OCI-M2 (cell line): ENCODE data around the gene ALDH8A1.

ENCODE experiments used
- DNase-seq: peaks from one replicate; lab custom pipeline; 2025; ENCODE audit not compliant: unreplicated experiment; lab: John Stamatoyannopoulos, UW

Gene ALDH8A1

GRCh38 chr6:134949927-134950326 lies at the start of gene ALDH8A1:
ALDH8A1 (minus strand) TSS chr6:134950101; CDS start chr6:134950053, 48 bp downstream.
- no peak for DNase-seq

GRCh38 chr6:134999107-134999506 lies 49.2 kb upstream of the ALDH8A1 start:
- no peak for DNase-seq

- DNase-seq, result no peak
Measured at GRCh38 chr6:134997133-134997995, 47.5 kb upstream of the ALDH8A1 start.

- DNase-seq, result no peak
Measured at GRCh38 chr6:134995536-134995935, 45.6 kb upstream of the ALDH8A1 start.

GRCh38 chr6:134994431-134994830 lies 44.5 kb upstream of the ALDH8A1 start:
- DNase-seq, result no peak

GRCh38 chr6:134992155-134992554 lies 42.3 kb upstream of the ALDH8A1 start:
- DNase-seq, result no peak

- DNase-seq, result no peak
Measured at GRCh38 chr6:134990262-134990661, 40.4 kb upstream of the ALDH8A1 start.

GRCh38 chr6:134984821-134985220 lies 34.9 kb upstream of the ALDH8A1 start:
- no peak for DNase-seq

- no peak for DNase-seq
Measured at GRCh38 chr6:134983823-134984222, 33.9 kb upstream of the ALDH8A1 start.

- no peak for DNase-seq
Measured at GRCh38 chr6:134982161-134982560, 32.3 kb upstream of the ALDH8A1 start.

GRCh38 chr6:134980846-134981245 lies 30.9 kb upstream of the ALDH8A1 start:
- peak; percentile 34 for DNase-seq

GRCh38 chr6:134979142-134979541 lies 29.2 kb upstream of the ALDH8A1 start:
- no peak for DNase-seq

GRCh38 chr6:134974370-134974769 lies 24.5 kb upstream of the ALDH8A1 start:
- DNase-seq, result no peak

GRCh38 chr6:134967711-134968110 lies 17.8 kb upstream of the ALDH8A1 start:
- no peak for DNase-seq

GRCh38 chr6:134964451-134965203 lies 14.7 kb upstream of the ALDH8A1 start:
- DNase-seq, result no peak

GRCh38 chr6:134962421-134962820 lies 12.5 kb upstream of the ALDH8A1 start:
- DNase-seq, result no peak

GRCh38 chr6:134961366-134961765 lies 11.5 kb upstream of the ALDH8A1 start:
- DNase-seq, result no peak

GRCh38 chr6:134959603-134960002 lies 9.7 kb upstream of the ALDH8A1 start:
- DNase-seq, result no peak

GRCh38 chr6:134956676-134957075 lies 6.8 kb upstream of the ALDH8A1 start:
- no peak for DNase-seq

- no peak for DNase-seq
Measured at GRCh38 chr6:134956032-134956431, 6.1 kb upstream of the ALDH8A1 start.

GRCh38 chr6:134954272-134955000 lies 4.5 kb upstream of the ALDH8A1 start:
- DNase-seq, result no peak
